Activated CD4-positive, alpha-beta memory T cell treated with anti-CD3 and anti-CD28 coated beads for 36 hours (primary cell): ENCODE results near the gene C6orf47. TPM values are rescaled to one million over a fixed set of nuclear protein-coding genes. Genes with fewer than 3 reads are reported as not detected.
A peak's percentile ranks its signal among the peaks of the same experiment; 100 is the strongest.

Experiments
- CTCF ChIA-PET: fragments of 350-600 bp; sonication (Branson Sonifier 250); formaldehyde crosslinking; loops from one replicate; lab custom pipeline; 2021; ENCODE audit warnings: antibody characterized with exemption, inconsistent platforms; lab: Charles Lee
- POLR2A ChIA-PET: fragments of 350-600 bp; sonication (Branson Sonifier 250); formaldehyde crosslinking; loops from one replicate; lab custom pipeline; 2021; ENCODE audit warnings: antibody characterized with exemption; lab: Charles Lee
- DNase-seq: peaks from one replicate; pipeline ENCODE4 v3.0.0-alpha.2; 2020
- H3K27ac Mint-ChIP-seq: one replicate; pipeline ENCODE4 v1.8.0; 2021; ENCODE audit warnings: mixed read lengths
- H3K27me3 Mint-ChIP-seq: one replicate; pipeline ENCODE4 v1.8.0; 2021; ENCODE audit warnings: mixed read lengths
- H3K36me3 Mint-ChIP-seq: one replicate; pipeline ENCODE4 v1.8.0; 2021; ENCODE audit warnings: mixed read lengths
- H3K4me1 Mint-ChIP-seq: one replicate; pipeline ENCODE4 v1.8.0; 2021; ENCODE audit warnings: low read depth, mixed read lengths
- H3K4me3 Mint-ChIP-seq: one replicate; pipeline ENCODE4 v1.8.0; 2021; ENCODE audit warnings: mild to moderate bottlenecking, mixed read lengths
- H3K9me3 Mint-ChIP-seq: one replicate; pipeline ENCODE4 v1.8.0; 2021; ENCODE audit warnings: mixed read lengths
- intact Hi-C: fragments of 100-400 bp; cut with micrococcal nuclease; formaldehyde crosslinking; loops from one replicate; pipeline ENCODE4 v1.15.1; 2023
- total RNA-seq, 2 experiments: library from RNA; stranded (reverse); gene quantifications; one replicate each; pipeline ENCODE4 v1.2.3, GENCODE V29; 2021

C6orf47 gene
- total RNA-seq, 2 experiments from 2014 or later, result 15.8 to 16.9 TPM

DNA sequence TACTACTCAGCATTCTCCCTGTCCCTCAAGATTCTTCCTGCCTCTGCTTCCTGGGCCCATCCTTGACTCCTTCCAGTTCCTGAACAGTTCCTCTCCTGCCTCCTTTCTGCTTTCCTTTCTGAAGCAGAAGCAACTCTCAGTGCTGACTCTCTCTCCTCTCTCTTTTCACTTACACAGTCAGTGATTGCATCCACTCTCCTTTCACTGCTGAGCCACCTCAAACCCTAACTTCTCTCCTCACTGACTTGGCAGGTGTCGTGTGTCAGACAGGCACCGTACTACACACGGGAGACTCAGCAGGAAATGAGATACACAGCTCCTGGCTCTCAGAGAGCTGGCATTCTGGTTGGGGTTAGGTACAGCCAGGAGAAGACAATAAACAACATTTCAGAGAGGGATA, 37.0 kb upstream of the C6orf47 start:
- Mint-ChIP-seq H3K36me3 (peaks cover 19% of the 10 kb centered on the region), H3K4me3 (no peak overlapping the region), H3K4me1 (peaks cover 23% of the 10 kb centered on the region), H3K27ac (peak overlapping the region; percentile 75), H3K9me3 (no peaks in the 10 kb centered on the region), H3K27me3 (no peaks in the 10 kb centered on the region)
- peak; percentile 45 for DNase-seq
- intact Hi-C loops, result no loop called here
- POLR2A ChIA-PET, result no interaction called here
- CTCF ChIA-PET, result interaction anchor here (0.7 kb wide), 1 partner anchor 72 kb away, joined by 4 read pairs; no protein-coding TSS in a partner anchor

DNA sequence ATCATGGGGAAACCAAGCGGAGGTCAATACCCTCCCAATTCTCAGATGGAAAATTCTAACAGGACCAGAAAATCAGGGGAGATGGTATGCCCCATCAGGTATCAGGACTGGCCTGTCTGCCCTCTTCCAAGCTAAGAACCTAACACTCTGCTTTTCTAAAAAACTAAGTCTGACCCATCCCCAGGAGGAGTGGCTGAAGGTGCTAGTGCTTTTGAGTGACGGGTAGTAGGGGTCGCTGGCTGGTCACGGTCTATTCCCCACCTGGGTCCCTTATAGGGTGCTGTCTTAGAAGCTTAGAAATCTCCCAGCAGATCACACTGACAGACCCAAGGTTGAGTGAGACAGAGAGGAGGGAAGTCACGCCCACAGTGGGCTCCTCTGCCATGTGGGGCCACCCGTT, 33.0 kb upstream of the C6orf47 start:
- ChIA-PET CTCF (interaction anchor here (2.6 kb wide), 1 partner anchor 76 kb away, joined by 11 read pairs; no protein-coding TSS in a partner anchor), POLR2A (interaction anchor here (1.5 kb wide), 1 partner anchor 9 kb away, joined by 8 read pairs; no protein-coding TSS in a partner anchor)
- intact Hi-C loops, result no loop called here
- Mint-ChIP-seq H3K36me3 (peaks cover 19% of the 10 kb centered on the region), H3K4me1 (peaks cover 15% of the 10 kb centered on the region), H3K4me3 (no peak overlapping the region), H3K27me3 (no peaks in the 10 kb centered on the region), H3K27ac (no peak overlapping the region), H3K9me3 (no peaks in the 10 kb centered on the region)
- DNase-seq, result no peak

DNA sequence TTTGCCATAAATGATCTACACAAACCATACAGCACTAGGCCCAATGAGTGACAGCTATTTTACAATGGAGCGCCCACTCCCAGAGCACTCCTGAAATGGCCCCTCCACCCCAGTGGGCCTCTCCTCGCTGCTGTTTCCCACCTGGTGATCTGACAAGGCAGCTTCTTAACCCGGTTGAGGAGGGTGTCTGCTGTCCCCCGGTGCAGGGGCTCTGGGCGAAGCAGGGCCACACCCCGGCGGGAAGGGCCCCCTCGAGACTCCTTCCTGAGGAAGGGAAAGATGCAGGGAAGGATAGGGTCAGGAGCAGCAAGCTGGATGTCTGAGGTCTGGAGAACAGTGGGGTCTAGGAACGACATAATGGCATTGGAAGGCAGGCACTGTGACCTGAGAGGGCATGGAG, 32.3 kb upstream of the C6orf47 start:
- Mint-ChIP-seq H3K27me3 (no peaks in the 10 kb centered on the region), H3K36me3 (peaks cover 19% of the 10 kb centered on the region), H3K27ac (no peak overlapping the region), H3K4me1 (peaks cover 12% of the 10 kb centered on the region), H3K9me3 (no peaks in the 10 kb centered on the region), H3K4me3 (no peak overlapping the region)
- ChIA-PET POLR2A (no interaction called here), CTCF (interaction anchor here (0.7 to 2.6 kb wide), 2 partner anchors 9 to 77 kb away, joined by 3 to 11 read pairs; no protein-coding TSS in a partner anchor)
- DNase-seq, result no peak
- intact Hi-C loops, result no loop called here

DNA sequence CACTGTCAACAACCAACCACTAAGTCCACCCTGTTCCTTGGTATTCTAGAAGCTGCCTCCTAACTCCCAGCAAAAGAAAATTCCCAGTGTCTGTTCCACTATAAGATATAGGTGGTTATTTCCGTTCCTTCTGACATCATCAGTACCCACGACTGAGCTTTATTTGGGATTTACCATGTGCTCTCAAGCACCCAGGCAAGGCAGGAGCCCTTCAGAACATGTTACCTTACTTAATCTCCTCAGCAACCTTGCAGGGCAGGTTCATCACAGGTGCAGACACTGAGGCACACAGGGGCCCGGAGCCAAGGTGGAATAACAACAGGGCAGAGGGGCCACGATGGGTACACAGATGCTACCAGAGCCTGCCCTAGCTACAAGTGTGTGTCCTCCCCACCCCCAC, 31.8 kb upstream of the C6orf47 start:
- H3K27ac Mint-ChIP-seq, result no peak overlapping the region
- intact Hi-C loops, result no loop called here
- peaks cover 7% of the 10 kb centered on the region for H3K4me1 Mint-ChIP-seq
- ChIA-PET POLR2A (no interaction called here), CTCF (interaction anchor here (0.6 to 2.6 kb wide), 3 partner anchors 8 to 77 kb away, joined by 3 to 11 read pairs (median 4); no protein-coding TSS in a partner anchor)
- H3K27me3 Mint-ChIP-seq, result no peaks in the 10 kb centered on the region
- DNase-seq, result no peak
- H3K4me3 Mint-ChIP-seq, result no peak overlapping the region
- no peaks in the 10 kb centered on the region for H3K9me3 Mint-ChIP-seq
- H3K36me3 Mint-ChIP-seq, result peaks cover 18% of the 10 kb centered on the region

DNA sequence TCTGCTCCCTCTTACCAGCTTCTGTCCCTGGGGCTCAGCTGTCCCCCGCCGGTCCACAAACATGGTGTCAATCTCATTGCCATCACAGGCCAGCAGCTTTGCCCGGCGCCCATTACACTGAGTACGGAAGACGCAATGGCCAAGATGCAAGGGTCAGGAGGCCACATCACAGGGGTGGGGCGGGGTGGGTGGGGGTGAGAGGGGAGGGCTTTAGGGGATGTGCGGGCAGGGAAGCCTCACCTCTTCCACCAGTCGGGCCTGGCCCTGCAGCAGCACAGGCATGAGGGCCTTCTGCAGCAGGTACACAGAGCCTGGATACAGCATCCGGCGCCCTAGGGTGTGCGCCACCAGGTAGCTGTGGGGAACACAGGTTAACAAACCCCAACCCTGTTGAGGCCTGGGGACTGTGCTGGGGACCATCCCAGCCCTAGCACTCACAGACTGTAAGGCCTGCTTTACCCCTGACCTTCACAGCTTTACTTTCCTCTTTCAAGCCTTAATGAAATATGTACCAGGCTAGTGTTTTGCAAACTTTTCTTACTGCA, 31.1 kb upstream of the C6orf47 start:
- Mint-ChIP-seq H3K27ac (no peak overlapping the region), H3K9me3 (no peaks in the 10 kb centered on the region), H3K4me1 (peaks cover 5% of the 10 kb centered on the region), H3K4me3 (no peak overlapping the region), H3K36me3 (peaks cover 18% of the 10 kb centered on the region), H3K27me3 (no peaks in the 10 kb centered on the region)
- DNase-seq, result no peak
- intact Hi-C loops, result no loop called here
- ChIA-PET CTCF (interaction anchor here (0.6 to 2.6 kb wide), 5 partner anchors 23 to 197 kb away, joined by 3 to 11 read pairs (median 4); partner anchors contain the start of gene LY6G6D), POLR2A (no interaction called here)

DNA sequence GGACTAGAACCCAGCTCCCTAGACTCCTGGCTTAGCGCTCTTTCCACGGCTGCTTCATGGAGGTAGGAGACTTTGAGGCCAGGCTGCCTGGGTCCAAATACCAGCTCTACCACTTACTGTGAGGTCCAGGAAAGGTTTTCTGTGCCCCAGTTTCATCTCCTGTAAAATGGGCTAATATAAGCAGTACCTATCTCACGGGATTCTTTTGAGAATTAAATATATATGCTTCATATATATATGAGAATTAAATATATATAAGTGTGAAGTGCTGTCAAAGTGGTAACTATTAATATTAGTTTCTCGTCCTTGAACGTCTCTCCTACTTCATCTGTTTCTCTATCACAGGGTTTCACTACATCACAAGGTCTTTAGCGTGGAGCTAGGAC, 30.5 kb upstream of the C6orf47 start:
- no peak overlapping the region for H3K4me3 Mint-ChIP-seq
- peaks cover 19% of the 10 kb centered on the region for H3K36me3 Mint-ChIP-seq
- H3K27me3 Mint-ChIP-seq, result no peaks in the 10 kb centered on the region
- POLR2A ChIA-PET, result no interaction called here
- H3K4me1 Mint-ChIP-seq, result peaks cover 5% of the 10 kb centered on the region
- DNase-seq, result no peak
- intact Hi-C loops, result no loop called here
- no peaks in the 10 kb centered on the region for H3K9me3 Mint-ChIP-seq
- CTCF ChIA-PET, result interaction anchor here (0.9 to 1.7 kb wide), 4 partner anchors 24 to 198 kb away, joined by 3 to 9 read pairs (median 4); partner anchors contain the start of gene LY6G6D
- no peak overlapping the region for H3K27ac Mint-ChIP-seq

DNA sequence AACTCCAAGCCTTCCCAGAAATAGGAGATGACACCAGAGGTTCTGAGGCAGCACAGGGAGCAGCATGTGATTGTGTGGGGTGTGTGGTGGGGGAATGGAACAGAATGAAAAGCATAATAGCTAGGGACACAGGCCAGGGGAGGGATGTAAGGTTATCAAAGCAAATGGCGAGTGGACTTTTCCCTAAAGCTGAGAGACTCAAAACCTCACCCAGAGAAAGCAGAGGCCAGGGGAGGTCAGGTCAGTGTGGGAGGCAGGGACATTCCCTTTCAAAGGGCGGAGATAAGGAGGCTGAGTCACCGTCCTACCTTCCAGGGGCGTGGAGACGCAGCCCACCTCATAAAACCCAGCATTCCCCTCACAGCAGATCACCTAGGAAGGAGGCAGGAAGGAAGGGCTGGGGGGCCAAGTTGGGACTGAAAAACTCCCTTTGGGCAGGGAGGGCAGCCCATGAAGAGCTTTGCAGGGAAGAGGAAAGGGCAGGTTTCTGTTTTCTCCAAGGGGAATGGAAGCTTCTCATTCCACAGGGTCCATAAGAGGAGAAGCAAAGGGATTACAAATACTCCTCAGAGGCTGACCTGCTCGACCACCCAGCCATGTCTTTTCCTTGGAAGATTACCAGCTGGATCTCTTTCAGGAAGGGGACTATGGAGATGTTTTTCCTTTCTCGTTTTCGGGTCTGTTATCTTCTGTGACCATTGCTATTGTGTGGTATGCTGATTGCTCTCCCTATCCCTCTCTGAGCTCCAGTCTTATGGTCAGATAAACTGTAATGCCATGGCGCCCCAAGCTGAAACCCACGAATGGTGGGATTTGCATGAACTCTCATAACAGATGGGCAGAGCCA, 29.9 kb upstream of the C6orf47 start:
- Mint-ChIP-seq H3K4me3 (no peak overlapping the region), H3K9me3 (no peaks in the 10 kb centered on the region), H3K27ac (peak overlapping the region; percentile 47), H3K4me1 (peaks cover 5% of the 10 kb centered on the region), H3K27me3 (no peaks in the 10 kb centered on the region), H3K36me3 (peaks cover 20% of the 10 kb centered on the region)
- ChIA-PET CTCF (interaction anchor here (0.5 to 1.7 kb wide), 10 partner anchors 9 to 199 kb away, joined by 3 to 9 read pairs (median 4); partner anchors contain the start of genes ATP6V1G2, GPANK1, LY6G5C and LY6G6D), POLR2A (interaction anchor here (0.6 kb wide), 1 partner anchor 93 kb away, joined by 3 read pairs; no protein-coding TSS in a partner anchor)
- DNase-seq, result no peak
- intact Hi-C loops, result no loop called here

DNA sequence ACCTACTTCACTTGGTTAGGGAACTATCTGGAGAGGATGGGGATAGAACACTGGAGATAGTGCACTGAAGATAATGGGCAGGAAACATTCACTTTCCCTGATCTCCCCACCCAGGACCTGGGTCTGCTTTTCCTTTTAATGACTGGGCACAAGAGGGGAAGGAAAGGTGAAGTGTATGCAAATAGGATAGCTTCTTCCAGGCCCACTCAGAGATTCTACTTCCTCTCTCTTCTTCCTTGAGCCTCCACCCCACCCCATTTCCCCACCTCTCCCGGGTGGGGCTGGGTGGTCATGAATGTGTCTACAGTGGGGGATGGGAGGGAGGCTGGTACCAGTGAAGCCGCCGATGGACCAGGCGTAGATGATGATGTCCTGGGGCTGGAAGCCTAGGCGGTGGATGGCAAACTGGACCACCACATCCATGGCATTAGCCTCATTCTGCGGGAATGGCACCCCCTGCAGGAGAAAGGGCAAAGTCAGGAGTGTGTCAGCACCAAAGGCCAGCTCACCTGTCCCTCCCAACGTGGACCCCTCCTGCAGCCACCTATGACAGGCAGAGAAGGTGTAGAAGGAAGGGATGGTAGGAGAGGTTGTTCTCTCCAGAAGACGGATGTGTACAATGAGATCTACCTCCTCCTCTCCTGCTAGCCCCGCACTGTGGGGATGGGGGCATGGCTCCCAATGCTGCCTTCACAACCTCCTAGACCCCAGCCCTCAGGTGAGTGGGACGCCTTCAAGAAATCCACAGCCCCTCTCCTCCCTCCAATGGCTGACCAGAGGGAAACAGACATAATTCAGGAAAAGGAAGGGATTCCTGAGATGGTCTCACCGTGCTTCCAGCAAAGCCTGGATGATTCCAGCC, 28.9 kb upstream of the C6orf47 start:
- ChIA-PET POLR2A (no interaction called here), CTCF (interaction anchor here (0.5 to 1.6 kb wide), 9 partner anchors 8 to 143 kb away, joined by 3 to 5 read pairs (median 3); partner anchors contain the start of genes ATP6V1G2, GPANK1, LY6G5C and LY6G6D)
- intact Hi-C loops, result no loop called here
- H3K27me3 Mint-ChIP-seq, result no peaks in the 10 kb centered on the region
- no peak for DNase-seq
- peaks cover 5% of the 10 kb centered on the region for H3K4me1 Mint-ChIP-seq
- H3K4me3 Mint-ChIP-seq, result no peak overlapping the region
- peaks cover 20% of the 10 kb centered on the region for H3K36me3 Mint-ChIP-seq
- H3K27ac Mint-ChIP-seq, result peak overlapping the region; percentile 47
- H3K9me3 Mint-ChIP-seq, result no peaks in the 10 kb centered on the region

DNA sequence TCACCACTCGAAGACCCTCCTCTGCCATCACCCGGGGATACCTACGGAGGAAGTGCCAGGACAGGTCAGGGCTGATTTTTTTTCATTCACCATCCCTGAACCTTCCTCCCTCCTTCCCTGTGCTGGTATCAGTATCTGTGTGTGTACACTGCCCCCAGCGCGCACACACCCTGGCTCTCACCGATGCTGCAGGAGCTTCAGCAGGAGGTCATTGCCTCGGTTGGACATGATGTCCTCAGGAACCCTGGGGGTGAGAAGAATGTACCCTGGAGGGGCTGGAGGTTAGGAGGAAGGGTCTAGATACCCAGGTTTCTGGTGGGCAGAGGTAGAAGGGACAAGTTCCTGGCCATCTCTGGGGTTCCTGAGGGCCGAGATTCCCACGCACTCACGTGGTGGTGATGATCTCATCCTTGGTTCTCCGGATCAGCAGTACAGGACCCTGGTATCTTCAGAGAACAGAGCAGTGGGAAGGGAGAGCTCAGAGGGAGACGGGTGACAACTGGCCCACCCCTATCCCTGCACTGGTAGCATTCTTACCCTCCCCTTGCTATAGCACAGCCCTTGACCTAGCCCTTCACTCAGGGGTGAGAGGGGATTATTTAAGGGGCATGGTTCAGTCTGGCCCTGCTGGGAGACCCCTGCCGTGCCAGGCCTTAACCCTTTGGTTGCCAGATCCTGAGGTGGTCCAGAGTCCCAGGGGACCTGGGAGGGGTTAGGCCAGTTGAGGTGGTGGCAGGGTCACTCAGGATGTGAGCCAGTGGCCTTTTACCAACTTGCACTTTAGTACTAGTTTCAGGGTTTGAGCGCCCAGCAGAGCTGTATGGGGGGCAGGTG, 27.5 kb upstream of the C6orf47 start:
- no peaks in the 10 kb centered on the region for H3K9me3 Mint-ChIP-seq
- H3K27ac Mint-ChIP-seq, result no peak overlapping the region
- DNase-seq, result no peak
- peaks cover 5% of the 10 kb centered on the region for H3K4me1 Mint-ChIP-seq
- no peaks in the 10 kb centered on the region for H3K27me3 Mint-ChIP-seq
- ChIA-PET POLR2A (no interaction called here), CTCF (no interaction called here)
- H3K4me3 Mint-ChIP-seq, result no peak overlapping the region
- peaks cover 14% of the 10 kb centered on the region for H3K36me3 Mint-ChIP-seq
- intact Hi-C loops, result no loop called here

DNA sequence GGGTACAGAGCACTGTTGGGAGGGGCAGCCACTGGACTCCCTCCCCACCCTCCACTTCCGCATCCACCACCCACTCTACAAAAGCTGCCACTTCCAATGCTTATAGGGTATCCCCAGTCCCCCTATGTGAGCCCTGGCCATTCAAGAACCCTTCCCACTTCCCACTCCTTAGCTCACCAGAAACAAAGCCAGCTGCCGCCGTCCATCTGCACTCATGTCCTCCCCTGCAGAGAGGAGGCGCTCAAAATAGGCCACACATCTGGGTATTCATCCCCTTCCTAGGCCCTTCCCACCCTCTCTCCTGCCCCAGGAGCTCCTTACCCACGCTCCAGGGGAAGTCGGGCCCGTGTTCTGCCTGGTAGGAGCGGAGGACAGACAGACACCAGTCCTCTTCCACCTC, 26.7 kb upstream of the C6orf47 start:
- Mint-ChIP-seq H3K9me3 (no peaks in the 10 kb centered on the region), H3K4me1 (peaks cover 5% of the 10 kb centered on the region), H3K27ac (no peak overlapping the region), H3K4me3 (no peak overlapping the region), H3K27me3 (no peaks in the 10 kb centered on the region), H3K36me3 (peaks cover 10% of the 10 kb centered on the region)
- no peak for DNase-seq
- ChIA-PET POLR2A (no interaction called here), CTCF (no interaction called here)
- intact Hi-C loops, result no loop called here

DNA sequence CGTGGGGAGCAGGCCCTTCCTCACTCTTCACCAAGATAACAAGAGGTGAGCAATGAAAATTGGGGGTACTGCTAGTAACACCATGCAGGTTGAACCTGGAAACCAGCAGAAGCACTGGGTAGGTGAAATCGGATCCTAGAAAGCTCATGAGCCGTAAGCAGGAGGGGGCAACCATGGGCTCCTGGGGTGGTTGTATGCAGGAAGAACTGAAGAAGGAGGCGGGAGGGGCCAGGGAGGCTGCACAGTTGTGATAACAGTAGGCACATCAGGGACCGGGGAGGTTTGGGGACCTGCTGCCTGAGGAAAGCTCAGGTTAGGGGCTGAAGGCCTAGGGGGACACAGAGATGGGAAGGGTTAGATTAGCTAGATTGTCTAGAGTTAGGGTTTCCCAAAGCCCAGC, 25.9 kb upstream of the C6orf47 start:
- Mint-ChIP-seq H3K4me3 (no peak overlapping the region), H3K9me3 (no peaks in the 10 kb centered on the region), H3K4me1 (peaks cover 9% of the 10 kb centered on the region), H3K27ac (peak overlapping the region; percentile 36), H3K36me3 (peaks cover 10% of the 10 kb centered on the region), H3K27me3 (no peaks in the 10 kb centered on the region)
- DNase-seq, result no peak
- POLR2A ChIA-PET, result interaction anchor here (0.8 kb wide), 1 partner anchor 54 kb away, joined by 3 read pairs; the partner anchor contains the start of gene MSH5
- CTCF ChIA-PET, result no interaction called here
- intact Hi-C loops, result no loop called here
